Adrenal gland (tissue), 5 donors: Measurements from ENCODE around the gene FANCI.

Source experiments
- CTCF ChIP-seq, 6 experiments: fragments of 450-650 bp in 4 of 6; fragments of 200-600 bp in 2 of 6; sonication (generic) in 1 of 6; IDR thresholded peaks; 1 replicate in 5 of 6; 2 replicates in 1 of 6; pipeline versions ENCODE4 v1.5.1 to v1.8.0; 2016 to 2021; ENCODE audit warnings: antibody characterized with exemption in 6 of 6, mild to moderate bottlenecking in 2 of 6, moderate library complexity in 1 of 6
- POLR2A ChIP-seq, 2 donors: fragments of 450-650 bp; IDR thresholded peaks; one replicate each; pipeline ENCODE4 v1.6.1; 2017; ENCODE audit warnings: antibody characterized with exemption in 2 of 2, mild to moderate bottlenecking in 2 of 2, moderate library complexity in 1 of 2
- donor health status: DM: no; HTN: no; CAD: no.

DNA sequence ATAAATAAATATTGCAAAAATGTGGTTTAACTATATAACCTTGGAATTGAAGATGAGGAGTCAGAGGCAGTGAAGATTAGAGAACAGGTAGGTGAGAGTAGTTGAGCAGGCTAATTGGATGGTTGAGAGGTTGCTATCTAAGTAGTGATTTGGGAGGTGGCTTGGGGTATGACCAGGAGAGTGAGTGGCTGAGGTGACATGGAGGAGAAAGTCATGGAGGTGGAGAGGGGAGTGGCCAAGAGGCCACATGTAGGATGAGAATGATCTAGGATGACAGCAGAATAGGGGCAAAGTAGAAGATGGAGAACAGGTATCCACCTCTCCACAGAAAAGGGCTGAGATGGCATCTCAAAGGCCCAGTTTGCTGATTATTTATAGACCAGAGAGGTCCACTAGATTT, 11.9 kb upstream of the FANCI start:
- no peak for TF ChIP-seq CTCF (IDR thresholded peaks at IDR 0.05)
- no peak for TF ChIP-seq POLR2A (IDR thresholded peaks at IDR 0.05)
